Hematopoietic multipotent progenitor cell treated with erythropoietin and hydrocortisone succinate and interleukin-3 and kit ligand, for 15 days (in vitro differentiated cells): ENCODE data around the gene GOLGA6L10.
"Not testable (repeated sequence)": the region's sequence is repeated elsewhere in the genome, so short reads cannot be mapped to it uniquely, and the experiment has no call there.

Source experiments
- DNase-seq: peaks from one replicate; pipeline ENCODE4 v3.0.0-alpha.2; 2015; ENCODE audit warnings: low spot score

Gene GOLGA6L10

DNA sequence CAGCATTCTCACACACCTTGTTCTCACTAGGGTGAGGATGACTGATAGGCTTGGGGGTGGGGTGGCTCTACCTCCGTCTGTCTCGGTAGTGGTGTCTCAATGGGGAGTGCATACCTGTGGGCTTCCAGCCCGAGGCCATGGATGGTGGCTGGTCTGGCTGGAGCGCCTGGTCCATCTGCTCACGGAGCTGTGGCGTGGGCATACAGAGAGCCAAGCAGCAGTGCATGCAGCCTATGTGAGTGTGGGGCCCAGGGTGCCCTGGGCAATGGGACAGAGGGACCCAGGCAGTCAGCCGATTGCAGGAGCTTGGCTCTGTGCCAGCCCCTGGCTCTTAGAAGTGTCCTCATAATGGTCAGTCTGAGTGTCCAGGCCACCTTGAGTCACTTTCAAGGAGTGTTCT lies 31.8 kb downstream of the GOLGA6L10 start:
- DNase-seq, result not testable (repeated sequence)

DNA sequence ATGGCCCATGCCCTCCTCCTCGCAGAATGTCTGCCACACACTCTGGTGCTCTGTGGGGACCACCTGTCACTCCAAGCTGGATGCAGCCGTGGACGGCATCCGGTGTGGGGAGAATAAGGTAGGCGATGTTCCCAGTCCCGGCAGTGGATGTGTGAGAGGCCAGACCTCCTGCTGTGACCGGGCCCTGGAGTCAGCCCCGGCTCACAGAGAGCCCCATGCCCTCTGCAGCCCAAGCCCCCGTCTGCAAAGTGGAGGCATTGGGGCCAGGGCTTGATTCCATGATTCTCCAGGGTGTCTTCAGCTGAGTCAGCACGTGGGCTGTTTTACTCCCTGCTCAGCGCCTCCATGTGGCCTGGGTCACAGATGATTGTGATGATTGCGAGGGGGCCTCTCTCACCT lies 32.2 kb downstream of the GOLGA6L10 start:
- no peak for DNase-seq

- DNase-seq, result not testable (repeated sequence)
These were observed 32.8 kb downstream of the GOLGA6L10 start for GRCh38 chr15:82316247-82317090.

GRCh38 chr15:82315519-82316246 lies 33.6 kb downstream of the GOLGA6L10 start:
- no peak for DNase-seq

DNA sequence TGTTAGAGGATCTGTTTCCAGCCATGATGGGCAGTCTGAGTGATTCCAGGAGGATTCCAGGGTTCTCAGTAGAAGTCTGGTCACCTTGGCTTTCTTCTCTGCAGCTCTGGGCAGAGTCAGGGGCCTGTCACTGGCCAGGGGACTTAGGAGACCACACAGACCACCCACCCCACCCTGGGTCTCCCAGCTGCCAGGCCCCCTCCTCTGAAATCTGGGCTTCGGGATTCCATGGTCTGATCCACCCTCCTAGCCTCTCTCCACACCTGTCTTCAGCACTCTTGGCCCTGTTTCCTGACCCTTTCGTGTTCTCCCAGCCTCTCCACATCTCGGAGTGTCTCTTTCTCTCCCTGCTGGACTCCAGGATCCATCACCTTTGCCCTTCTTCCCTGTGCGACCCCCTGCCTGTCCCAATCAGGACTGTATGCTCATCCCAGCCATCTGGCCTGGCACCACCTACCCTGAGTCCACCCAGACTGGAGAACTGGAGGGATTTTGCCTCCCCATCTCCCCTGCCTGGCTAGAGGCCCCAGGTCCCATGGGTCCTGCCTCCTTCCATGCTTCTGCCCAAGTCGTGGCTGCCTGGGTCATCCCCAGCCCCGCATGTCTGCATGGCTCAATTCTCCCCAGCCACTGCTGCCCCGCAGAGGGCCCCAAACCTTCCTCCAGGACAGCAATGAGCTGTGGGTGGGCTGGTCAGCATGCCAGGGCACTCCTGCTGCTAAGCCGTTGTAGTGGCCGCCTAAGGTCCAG lies 34.3 kb downstream of the GOLGA6L10 start:
- DNase-seq, result no peak

GRCh38 chr15:82313951-82314768 lies 35.1 kb downstream of the GOLGA6L10 start:
- not testable (repeated sequence) for DNase-seq

DNA sequence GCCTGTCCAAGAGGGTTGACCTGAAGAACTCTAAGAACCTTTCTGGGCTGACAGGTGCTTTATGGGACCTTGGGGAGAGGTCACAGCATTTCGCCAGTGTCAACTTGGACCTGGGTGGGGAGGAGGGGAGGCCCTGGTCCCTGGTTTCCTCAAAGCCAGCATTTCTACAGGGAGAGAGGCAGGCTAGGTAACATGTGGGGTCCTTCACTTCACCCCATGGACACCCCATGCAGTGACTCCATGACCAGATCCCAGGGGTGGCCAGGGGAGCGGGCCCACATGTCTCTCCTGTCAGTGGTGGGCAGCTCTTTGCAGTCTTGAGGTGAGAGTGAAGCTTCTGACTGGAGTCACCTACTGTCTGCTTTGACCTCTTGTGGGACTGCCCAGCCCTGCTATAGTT lies 35.8 kb downstream of the GOLGA6L10 start:
- DNase-seq, result no peak

GRCh38 chr15:82312586-82313349 lies 36.5 kb downstream of the GOLGA6L10 start:
- no peak for DNase-seq

- DNase-seq, result not testable (repeated sequence)
These were observed 38.0 kb downstream of the GOLGA6L10 start for GRCh38 chr15:82311321-82311720.

GRCh38 chr15:82309802-82310201 lies 39.5 kb downstream of the GOLGA6L10 start:
- no peak for DNase-seq

DNA sequence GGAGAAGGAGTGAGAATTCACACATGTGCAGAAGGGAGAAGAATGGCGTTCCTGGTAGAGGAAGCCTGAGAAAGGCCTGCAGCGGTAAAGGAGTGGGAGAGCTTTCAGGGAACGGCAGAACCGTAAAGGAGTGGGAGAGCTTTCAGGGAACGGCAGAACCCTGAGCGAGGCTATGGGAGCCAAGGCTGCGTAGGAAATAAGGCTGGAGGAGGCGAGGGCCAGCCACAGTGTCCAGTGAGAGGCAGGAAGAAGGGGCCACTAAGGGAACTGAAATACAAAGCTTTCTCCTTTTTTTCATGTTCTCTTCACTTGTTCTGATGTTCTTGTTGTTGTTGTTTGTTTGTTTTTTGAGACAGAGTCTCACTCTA lies 41.6 kb downstream of the GOLGA6L10 start:
- DNase-seq, result no peak

GRCh38 chr15:82306791-82307713 lies 42.2 kb downstream of the GOLGA6L10 start:
- DNase-seq, result no peak

DNA sequence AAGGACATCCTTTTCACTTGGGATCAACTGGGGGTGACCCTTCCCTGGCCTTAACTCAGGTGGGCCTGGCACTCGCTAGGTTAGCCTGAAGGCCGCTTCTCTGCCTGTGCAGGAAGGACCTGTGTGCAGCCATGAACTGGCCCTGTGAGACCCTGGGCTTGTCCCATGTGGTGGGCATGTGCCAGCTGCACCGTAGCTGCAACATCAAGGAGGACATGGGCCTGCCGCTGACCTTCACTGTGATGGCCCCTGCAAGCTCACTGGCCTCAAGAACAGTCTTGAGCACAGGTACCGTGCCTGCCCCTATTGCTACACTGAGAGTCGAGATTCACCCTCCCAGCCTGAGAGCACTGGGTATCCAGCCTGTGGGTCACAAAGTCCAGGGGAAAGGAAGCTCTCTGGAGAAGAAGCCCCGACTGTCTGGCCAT lies 43.6 kb downstream of the GOLGA6L10 start:
- DNase-seq, result no peak

GRCh38 chr15:82304778-82305090 lies 44.5 kb downstream of the GOLGA6L10 start:
- DNase-seq, result no peak

DNA sequence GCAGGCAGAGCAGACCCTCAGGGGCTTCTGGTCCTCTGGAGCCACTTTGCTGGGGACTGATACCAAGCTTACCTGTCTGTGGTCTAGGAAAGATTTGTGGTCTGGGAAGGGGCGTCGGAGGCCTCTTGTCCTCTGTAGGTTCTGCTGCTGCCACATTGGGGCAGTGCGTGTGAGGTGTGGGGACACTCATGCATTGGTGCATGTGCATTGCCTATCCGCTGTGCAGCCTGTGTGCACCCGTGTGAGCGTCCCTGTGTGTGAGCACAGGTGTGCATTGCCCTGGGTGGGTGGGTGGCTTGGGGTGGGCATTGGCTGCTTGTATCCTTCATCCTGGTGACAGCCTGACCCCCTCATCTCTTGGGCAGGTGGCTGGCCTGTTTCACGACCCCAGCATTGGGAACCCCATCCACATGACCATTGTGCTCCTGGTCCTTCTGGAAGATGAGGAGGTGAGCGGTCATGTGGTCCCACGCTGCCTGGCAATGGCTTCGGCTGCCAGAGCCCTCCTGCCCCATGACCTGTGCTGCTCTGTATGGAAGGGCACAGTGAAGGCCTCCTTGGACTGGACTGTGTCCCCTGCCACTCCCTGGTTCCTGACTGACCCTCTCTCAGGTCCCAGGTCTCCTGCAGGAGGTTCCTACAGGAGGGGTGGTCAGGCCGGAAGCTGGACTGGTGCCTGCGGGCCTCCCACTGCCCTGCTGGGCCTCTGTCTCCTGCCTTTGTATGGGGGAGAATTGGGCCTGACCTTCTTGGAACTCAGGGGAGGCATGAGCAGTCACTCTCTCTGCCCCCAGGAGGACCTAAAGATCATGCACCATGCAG lies 45.1 kb downstream of the GOLGA6L10 start:
- DNase-seq, result no peak

DNA sequence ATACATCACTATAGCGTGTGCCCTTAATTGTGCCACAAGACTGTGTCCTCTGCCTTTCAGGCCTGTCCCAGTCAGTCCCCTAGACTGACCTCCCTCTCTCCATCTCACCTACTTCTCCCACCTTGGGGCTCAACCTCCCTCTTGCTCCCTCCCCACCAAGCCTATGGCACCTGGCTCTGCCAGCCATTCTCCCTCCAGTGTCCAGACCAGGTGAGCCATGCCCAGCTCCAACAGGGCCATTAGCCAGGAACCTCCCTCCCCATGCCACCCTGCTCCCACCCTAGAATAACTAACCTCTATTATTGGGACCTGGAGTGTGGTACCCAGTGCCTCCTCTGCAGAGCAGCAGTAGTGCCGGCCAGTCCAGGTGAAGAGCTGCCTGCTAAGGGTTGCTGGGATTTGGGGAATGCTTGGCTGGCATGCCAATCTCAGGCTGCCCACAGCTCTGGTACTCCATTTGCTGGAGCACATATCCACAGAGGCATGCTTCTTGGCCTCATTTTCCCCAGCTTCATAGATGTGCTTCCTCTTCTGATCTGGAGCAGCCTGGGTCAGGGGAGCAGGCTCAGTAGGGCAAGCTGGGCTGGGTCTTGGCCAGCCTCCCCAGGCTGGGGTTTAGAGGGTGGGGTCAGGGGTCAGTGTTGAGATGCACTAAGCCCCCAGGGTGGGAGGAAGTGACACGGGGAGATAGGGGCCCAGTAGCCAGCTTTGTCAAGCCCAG lies 47.8 kb downstream of the GOLGA6L10 start:
- no peak for DNase-seq

- no peak for DNase-seq
These were observed 48.4 kb downstream of the GOLGA6L10 start for GRCh38 chr15:82300883-82301282.

- DNase-seq, result not testable (repeated sequence)
These were observed 48.9 kb downstream of the GOLGA6L10 start for GRCh38 chr15:82300326-82300725.
